ENCODE measurements around the gene IGSF22.

Gene IGSF22

DNA sequence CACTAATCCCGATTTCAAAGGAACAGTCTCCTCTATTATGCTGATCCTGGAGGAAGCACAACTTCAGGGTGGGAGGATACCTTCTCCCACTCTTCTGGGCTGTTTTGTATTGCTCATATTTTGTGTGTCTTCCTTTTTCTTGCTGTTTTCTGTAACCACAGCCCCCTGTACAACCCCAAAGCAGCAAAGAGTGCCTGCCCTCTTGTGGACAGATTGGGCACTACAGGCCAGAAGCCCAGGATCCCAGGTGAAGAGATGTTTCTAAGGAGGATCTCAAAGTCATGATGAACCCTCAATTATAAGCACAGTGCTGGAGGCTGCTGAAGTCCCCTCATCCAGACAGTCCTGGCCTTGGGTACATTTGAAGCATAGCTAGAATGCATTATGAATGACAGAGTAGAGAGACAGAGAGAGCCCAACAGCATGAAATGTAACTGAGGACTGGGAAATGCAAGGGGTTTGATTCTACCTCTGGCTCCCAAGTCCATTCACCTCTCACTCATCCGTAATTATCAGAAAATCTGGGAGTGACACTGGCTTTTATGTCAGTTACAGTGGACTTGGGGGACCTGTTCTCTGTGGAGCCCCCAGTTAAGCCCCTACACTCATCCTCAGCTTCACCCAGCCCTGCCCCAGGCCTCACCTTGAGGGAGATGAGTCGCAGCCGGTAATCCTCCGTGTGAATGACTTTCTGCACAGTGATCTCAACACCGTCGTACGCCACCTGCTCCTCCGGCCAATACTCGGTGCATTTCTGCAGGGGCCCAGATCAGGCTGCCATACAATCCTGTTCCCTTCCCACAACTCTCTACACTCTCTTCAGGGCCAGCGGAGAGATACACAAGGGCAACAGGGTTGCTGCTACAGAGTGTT is 6.2 kb upstream of the IGSF22 start:
- H3K4me1 ChIP-seq (ENCODE audit: insufficient read depth, low read length), result peaks cover 10% of the 10 kb centered on the region; the same call in 1 of the 2 replicates
- no peak overlapping the region for H3K9ac ChIP-seq (ENCODE audit: low read depth, low read length)
- H3K9me3 ChIP-seq (ENCODE audit: control insufficient read depth, insufficient read depth, low read length), result no peaks in the 10 kb centered on the region
- H3K36me3 ChIP-seq (ENCODE audit: insufficient read depth, low read length), result no peaks in the 10 kb centered on the region

DNA sequence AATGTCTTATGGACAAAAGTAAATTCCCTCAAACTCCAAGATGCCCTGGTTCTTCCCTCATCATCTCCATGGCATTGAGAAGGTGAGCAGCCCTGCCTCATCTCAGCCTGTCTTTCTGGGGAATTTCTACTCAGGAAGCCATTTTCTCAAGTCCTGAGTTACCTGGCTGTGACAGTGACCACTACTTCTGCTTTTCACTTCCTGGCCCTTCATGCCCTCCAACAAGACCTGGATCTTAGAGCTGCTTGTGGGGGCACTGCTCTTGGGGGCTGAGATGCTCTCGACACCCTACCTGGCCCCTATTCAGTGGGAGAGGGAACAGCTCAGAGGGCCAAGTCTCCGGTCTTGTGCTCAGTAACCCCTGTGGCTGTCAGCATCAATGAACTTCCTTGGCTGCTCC is 5.5 kb upstream of the IGSF22 start:
- H3K9ac ChIP-seq (ENCODE audit: low read depth, low read length), result no peak overlapping the region
- H3K9me3 ChIP-seq (ENCODE audit: control insufficient read depth, insufficient read depth, low read length), result no peaks in the 10 kb centered on the region
- H3K36me3 ChIP-seq (ENCODE audit: insufficient read depth, low read length), result no peaks in the 10 kb centered on the region
- peaks cover 10% of the 10 kb centered on the region; the same call in 1 of the 2 replicates for H3K4me1 ChIP-seq (ENCODE audit: insufficient read depth, low read length)

- H3K9me3 ChIP-seq (ENCODE audit: control insufficient read depth, insufficient read depth, low read length), result no peaks in the 10 kb centered on the region
- no peaks in the 10 kb centered on the region for H3K36me3 ChIP-seq (ENCODE audit: insufficient read depth, low read length)
- peaks cover 15% of the 10 kb centered on the region; the same call in 1 of the 2 replicates for H3K4me1 ChIP-seq (ENCODE audit: insufficient read depth, low read length)
- H3K9ac ChIP-seq (ENCODE audit: low read depth, low read length), result no peak overlapping the region
Observed at GRCh38 chr11:18730020-18730419, 4.0 kb upstream of the IGSF22 start.

DNA sequence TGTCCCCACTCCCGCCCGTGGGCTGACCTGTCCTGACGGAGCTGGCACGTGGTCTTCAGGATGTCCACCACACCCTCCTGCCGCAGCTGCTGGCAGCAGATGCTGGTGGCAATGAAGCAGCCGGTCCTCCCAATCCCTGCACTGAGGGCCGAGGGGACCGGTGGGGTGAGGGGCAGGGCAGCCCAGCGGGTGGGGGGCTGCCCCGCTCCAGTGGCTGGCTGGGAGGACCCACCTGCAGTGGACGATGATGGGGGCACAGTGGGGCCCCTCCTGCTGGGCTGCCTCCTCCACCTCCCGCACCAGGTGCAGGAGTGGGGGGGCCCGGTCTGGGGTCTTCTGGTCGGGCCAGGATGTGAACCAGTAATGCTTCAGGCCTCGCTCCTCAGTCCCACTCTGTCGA is 3.4 kb upstream of the IGSF22 start:
- Histone ChIP-seq H3K4me1 (ENCODE audit: insufficient read depth, low read length) (peaks cover 15% of the 10 kb centered on the region; the same call in 1 of the 2 replicates), H3K9ac (ENCODE audit: low read depth, low read length) (no peak overlapping the region)

DNA sequence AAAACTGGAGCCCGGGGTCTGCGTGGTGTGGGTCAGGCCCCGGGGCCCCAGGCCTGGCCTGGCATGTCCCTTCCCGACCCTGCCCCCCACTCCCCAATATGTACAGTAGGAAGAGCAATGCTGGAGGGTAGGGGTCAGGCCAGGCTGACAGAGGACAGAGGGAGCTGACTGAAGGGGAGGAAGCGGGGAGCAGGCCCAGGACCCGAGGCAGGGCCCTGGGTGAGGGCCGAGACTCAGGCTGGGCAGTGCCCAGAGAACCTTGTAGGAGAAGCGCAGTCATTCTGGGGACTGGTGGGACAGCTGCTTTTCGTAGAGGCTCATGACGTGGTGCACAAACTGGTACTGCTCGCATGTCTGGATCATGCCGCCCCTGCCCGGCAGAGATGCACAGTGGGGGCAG is 2.7 kb upstream of the IGSF22 start:
- H3K9ac ChIP-seq (ENCODE audit: low read depth, low read length), result no peak overlapping the region
- peaks cover 15% of the 10 kb centered on the region; the same call in 1 of the 2 replicates for H3K4me1 ChIP-seq (ENCODE audit: insufficient read depth, low read length)
- H3K9me3 ChIP-seq (ENCODE audit: control insufficient read depth, insufficient read depth, low read length), result no peaks in the 10 kb centered on the region
- no peaks in the 10 kb centered on the region for H3K36me3 ChIP-seq (ENCODE audit: insufficient read depth, low read length)

More for the DNA sequence above, 3.4 kb upstream of the IGSF22 start:
- Histone ChIP-seq H3K9me3 (ENCODE audit: control insufficient read depth, insufficient read depth, low read length) (no peaks in the 10 kb centered on the region), H3K36me3 (ENCODE audit: insufficient read depth, low read length) (no peaks in the 10 kb centered on the region)

DNA sequence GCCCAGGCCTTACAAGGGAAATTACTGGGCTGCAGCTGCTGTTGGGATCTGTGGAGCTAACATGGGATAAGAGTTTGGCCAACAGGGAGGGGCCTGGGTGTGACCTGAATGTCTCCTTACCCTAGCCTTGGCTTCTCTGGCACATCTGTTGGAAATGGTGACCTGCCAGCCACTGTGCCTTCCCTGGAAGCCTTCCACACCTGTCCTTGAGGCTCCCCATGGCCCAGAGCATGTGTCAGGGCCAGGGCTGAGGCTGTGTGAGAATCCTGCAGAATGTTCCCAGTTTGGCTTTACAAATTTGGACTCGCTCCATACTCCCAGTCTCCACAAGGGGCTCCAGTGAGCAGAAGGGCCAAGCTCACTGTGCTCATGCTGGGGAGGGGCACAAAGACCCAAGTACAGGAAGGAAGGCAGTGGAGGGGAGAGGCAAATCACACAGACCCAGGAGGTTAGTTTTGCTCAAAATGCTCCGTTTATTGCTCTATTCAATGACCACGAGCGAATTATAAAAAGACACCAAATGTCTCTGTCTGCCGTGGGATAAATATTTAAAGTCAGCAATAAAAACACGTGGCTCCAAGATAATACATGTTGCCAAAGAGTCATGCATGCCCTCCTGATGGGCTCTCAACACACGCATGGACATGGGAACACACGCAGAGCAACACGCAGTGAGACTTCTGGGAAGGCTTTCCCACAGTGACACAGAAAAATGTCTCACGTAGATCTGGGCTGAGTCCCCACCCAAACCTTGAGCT is 1.7 kb upstream of the IGSF22 start:
- Histone ChIP-seq H3K4me1 (ENCODE audit: insufficient read depth, low read length) (peaks cover 15% of the 10 kb centered on the region; the same call in 1 of the 2 replicates), H3K36me3 (ENCODE audit: insufficient read depth, low read length) (no peaks in the 10 kb centered on the region), H3K9ac (ENCODE audit: low read depth, low read length) (no peak overlapping the region), H3K9me3 (ENCODE audit: control insufficient read depth, insufficient read depth, low read length) (no peaks in the 10 kb centered on the region)

GRCh38 chr11:18723991-18724390 is 2.0 kb downstream of the IGSF22 start:
- peaks cover 15% of the 10 kb centered on the region; the same call in 1 of the 2 replicates for H3K4me1 ChIP-seq (ENCODE audit: insufficient read depth, low read length)
- H3K9ac ChIP-seq (ENCODE audit: low read depth, low read length), result no peak overlapping the region
- no peaks in the 10 kb centered on the region for H3K9me3 ChIP-seq (ENCODE audit: control insufficient read depth, insufficient read depth, low read length)
- no peaks in the 10 kb centered on the region for H3K36me3 ChIP-seq (ENCODE audit: insufficient read depth, low read length)

DNA sequence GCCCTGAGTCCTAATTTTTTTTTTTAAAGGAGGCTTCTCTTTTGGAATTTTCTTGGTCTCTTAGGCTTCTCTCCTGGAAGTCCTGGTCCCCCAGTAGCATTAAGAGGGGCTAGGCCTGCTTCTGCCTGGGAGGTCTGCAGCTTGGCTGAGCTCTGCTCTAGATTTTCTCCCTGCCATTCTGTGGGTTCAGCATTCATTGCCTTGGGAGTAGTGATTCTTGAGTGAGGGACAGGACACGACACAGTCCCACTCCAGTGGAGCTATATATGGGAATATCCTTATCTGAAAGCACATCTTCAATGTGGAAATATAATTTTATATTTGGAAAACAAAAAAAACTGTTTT is 3.7 kb downstream of the IGSF22 start:
- H3K36me3 ChIP-seq (ENCODE audit: insufficient read depth, low read length), result no peaks in the 10 kb centered on the region
- H3K9ac ChIP-seq (ENCODE audit: low read depth, low read length), result peak overlapping the region; percentile 73; the same call in 1 of the 2 replicates
- H3K4me1 ChIP-seq (ENCODE audit: insufficient read depth, low read length), result peaks cover 5% of the 10 kb centered on the region; the same call in 1 of the 2 replicates
- H3K9me3 ChIP-seq (ENCODE audit: control insufficient read depth, insufficient read depth, low read length), result no peaks in the 10 kb centered on the region

DNA sequence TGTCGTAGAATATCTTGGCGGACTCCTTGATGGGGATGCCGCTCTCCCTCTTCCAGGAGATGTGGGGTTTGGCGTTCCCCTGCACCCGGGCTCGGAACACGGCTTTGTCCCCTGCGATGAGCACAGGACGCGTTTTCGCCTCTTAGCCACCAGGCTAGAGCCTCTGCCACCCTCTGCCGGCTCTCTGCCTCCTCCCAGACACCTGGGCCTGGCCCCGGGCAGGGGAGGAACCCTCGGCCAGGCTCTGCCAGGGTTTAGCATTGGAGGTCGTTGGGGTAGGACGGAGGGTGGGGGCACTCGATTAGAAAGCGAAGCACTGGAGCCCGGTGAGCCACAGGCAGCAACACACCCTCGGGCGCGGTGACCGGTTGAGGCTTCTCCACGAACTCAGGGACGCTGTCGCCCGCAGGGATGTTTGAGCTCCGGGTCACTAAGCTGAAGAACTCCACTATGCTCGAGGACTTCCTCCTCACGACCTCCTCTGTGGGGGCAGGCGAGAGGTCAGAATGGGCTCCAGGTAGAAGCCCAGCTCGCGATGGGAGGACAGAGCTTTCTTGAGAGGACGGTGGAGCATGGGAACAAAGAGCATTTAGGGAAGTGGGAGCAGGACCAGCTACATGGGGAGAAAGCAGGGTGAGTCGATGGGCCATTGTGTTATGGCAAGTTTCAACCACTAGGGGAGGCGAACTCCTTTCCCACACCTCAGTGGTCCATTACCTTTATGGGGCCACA is 4.3 kb downstream of the IGSF22 start:
- Histone ChIP-seq H3K9me3 (ENCODE audit: control insufficient read depth, insufficient read depth, low read length) (no peaks in the 10 kb centered on the region), H3K36me3 (ENCODE audit: insufficient read depth, low read length) (no peaks in the 10 kb centered on the region), H3K4me1 (ENCODE audit: insufficient read depth, low read length) (peaks cover 5% of the 10 kb centered on the region; the same call in 1 of the 2 replicates), H3K9ac (ENCODE audit: low read depth, low read length) (peak overlapping the region; percentile 73; the same call in 1 of the 2 replicates)

GRCh38 chr11:18720808-18721560 is 5.0 kb downstream of the IGSF22 start:
- no peaks in the 10 kb centered on the region for H3K36me3 ChIP-seq (ENCODE audit: insufficient read depth, low read length)
- peak overlapping the region; percentile 73; the same call in 1 of the 2 replicates for H3K9ac ChIP-seq (ENCODE audit: low read depth, low read length)
- H3K9me3 ChIP-seq (ENCODE audit: control insufficient read depth, insufficient read depth, low read length), result no peaks in the 10 kb centered on the region
- H3K4me1 ChIP-seq (ENCODE audit: insufficient read depth, low read length), result peaks cover 4% of the 10 kb centered on the region; the same call in 1 of the 2 replicates

- Histone ChIP-seq H3K4me1 (ENCODE audit: insufficient read depth, low read length) (no peaks in the 10 kb centered on the region), H3K9me3 (ENCODE audit: control insufficient read depth, insufficient read depth, low read length) (no peaks in the 10 kb centered on the region), H3K36me3 (ENCODE audit: insufficient read depth, low read length) (no peaks in the 10 kb centered on the region), H3K9ac (ENCODE audit: low read depth, low read length) (peak overlapping the region; percentile 73; the same call in 1 of the 2 replicates)
Observed at GRCh38 chr11:18720091-18720807, 5.7 kb downstream of the IGSF22 start.

GRCh38 chr11:18715476-18715875 is 10.5 kb downstream of the IGSF22 start:
- Histone ChIP-seq H3K36me3 (ENCODE audit: insufficient read depth, low read length) (no peaks in the 10 kb centered on the region), H3K9me3 (ENCODE audit: control insufficient read depth, insufficient read depth, low read length) (no peaks in the 10 kb centered on the region), H3K9ac (ENCODE audit: low read depth, low read length) (no peak overlapping the region), H3K4me1 (ENCODE audit: insufficient read depth, low read length) (no peaks in the 10 kb centered on the region)

DNA sequence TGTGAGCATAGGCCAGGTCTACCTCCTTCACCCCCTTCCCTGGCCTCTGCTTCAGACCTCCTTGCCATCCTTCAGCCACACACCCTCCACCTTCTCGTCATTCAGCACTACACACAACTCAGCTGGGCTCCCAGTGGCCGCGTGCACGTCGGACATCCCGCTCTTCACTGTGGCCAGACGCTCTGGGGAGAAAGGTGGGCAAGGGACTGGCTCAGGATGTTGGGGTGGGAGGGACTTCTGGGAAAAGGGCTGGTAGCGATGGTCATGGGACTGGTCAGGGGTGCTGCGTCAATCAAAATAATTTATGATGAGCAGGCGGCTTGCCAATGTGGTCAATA is 11.6 kb downstream of the IGSF22 start:
- Histone ChIP-seq H3K4me1 (ENCODE audit: insufficient read depth, low read length) (no peaks in the 10 kb centered on the region), H3K9me3 (ENCODE audit: control insufficient read depth, insufficient read depth, low read length) (no peaks in the 10 kb centered on the region), H3K9ac (ENCODE audit: low read depth, low read length) (no peak overlapping the region), H3K36me3 (ENCODE audit: insufficient read depth, low read length) (no peaks in the 10 kb centered on the region)
